Dendritic cell treated with granulocyte-macrophage colony-stimulating factor and Interleukin-4, amounts not matched to agents 40 ng/mL and 50 ng/mL, for 4 days (primary cell): ENCODE data around the gene DERL2.

Source experiments
- H3K27ac Mint-ChIP-seq: one replicate; pipeline ENCODE4 v1.8.0; 2022; ENCODE audit warnings: mild to moderate bottlenecking, mixed read lengths
- H3K27me3 Mint-ChIP-seq: one replicate; pipeline ENCODE4 v1.8.0; 2022; ENCODE audit warnings: mild to moderate bottlenecking, mixed read lengths
- H3K36me3 Mint-ChIP-seq: one replicate; pipeline ENCODE4 v1.8.0; 2022; ENCODE audit warnings: low read depth, mixed read lengths
- H3K4me1 Mint-ChIP-seq: one replicate; pipeline ENCODE4 v1.8.0; 2022; ENCODE audit warnings: low read depth, mixed read lengths
- H3K4me3 Mint-ChIP-seq: one replicate; pipeline ENCODE4 v1.8.0; 2022; ENCODE audit warnings: mild to moderate bottlenecking, moderate library complexity, mixed read lengths
- H3K9me3 Mint-ChIP-seq: one replicate; pipeline ENCODE4 v1.8.0; 2022; ENCODE audit warnings: mixed read lengths
- intact Hi-C: fragments of 100-400 bp; cut with micrococcal nuclease; formaldehyde crosslinking; loops from one replicate; pipeline ENCODE4 v1.15.0; 2022

Gene DERL2

GRCh38 chr17:5486206-5487124, 487 bp upstream of the DERL2 start, which contains the start of gene MIS12:
MIS12 (plus strand) TSS chr17:5486566; CDS start chr17:5488863, 2,297 bp downstream.
- Mint-ChIP-seq H3K27me3 (no peaks in the 10 kb centered on the region), H3K9me3 (no peaks in the 10 kb centered on the region), H3K4me1 (peaks cover 35% of the 10 kb centered on the region), H3K27ac (peak within 1 kb of the TSS; percentile 99), H3K36me3 (peaks cover 78% of the 10 kb centered on the region), H3K4me3 (peak within 1 kb of the TSS; percentile 96)
- intact Hi-C loops: loop anchor here (1.0 to 2.0 kb wide), 2 partner anchors 48 to 67 kb away; partner anchors contain the start of genes C1QBP and NUP88

- Mint-ChIP-seq H3K4me1 (peaks cover 23% of the 10 kb centered on the region), H3K9me3 (no peaks in the 10 kb centered on the region), H3K27ac (no peak overlapping the region), H3K4me3 (no peak overlapping the region), H3K27me3 (no peaks in the 10 kb centered on the region), H3K36me3 (peaks cover 91% of the 10 kb centered on the region)
- intact Hi-C loops: no loop called here
These were observed 4.5 kb downstream of the DERL2 start for GRCh38 chr17:5481451-5481850.

- intact Hi-C loops: no loop called here
- Mint-ChIP-seq H3K9me3 (no peaks in the 10 kb centered on the region), H3K36me3 (peaks cover 92% of the 10 kb centered on the region), H3K27ac (no peak overlapping the region), H3K4me1 (peaks cover 23% of the 10 kb centered on the region), H3K27me3 (no peaks in the 10 kb centered on the region), H3K4me3 (no peak overlapping the region)
These were observed 5.0 kb downstream of the DERL2 start for GRCh38 chr17:5480962-5481361.

- H3K27me3 Mint-ChIP-seq: no peaks in the 10 kb centered on the region
- no peaks in the 10 kb centered on the region for H3K9me3 Mint-ChIP-seq
- peaks cover 8% of the 10 kb centered on the region for H3K4me1 Mint-ChIP-seq
- intact Hi-C loops: no loop called here
- no peak overlapping the region for H3K4me3 Mint-ChIP-seq
- H3K27ac Mint-ChIP-seq: no peak overlapping the region
- H3K36me3 Mint-ChIP-seq: peaks cover 100% of the 10 kb centered on the region
These were observed 7.0 kb downstream of the DERL2 start for GRCh38 chr17:5478992-5479391.

GRCh38 chr17:5473906-5474305, 12.1 kb downstream of the DERL2 start:
- H3K9me3 Mint-ChIP-seq: no peaks in the 10 kb centered on the region
- no peaks in the 10 kb centered on the region for H3K4me1 Mint-ChIP-seq
- intact Hi-C loops: no loop called here
- H3K36me3 Mint-ChIP-seq: peaks cover 73% of the 10 kb centered on the region
- no peak overlapping the region for H3K4me3 Mint-ChIP-seq
- no peaks in the 10 kb centered on the region for H3K27me3 Mint-ChIP-seq
- no peak overlapping the region for H3K27ac Mint-ChIP-seq

- Mint-ChIP-seq H3K27ac (no peak overlapping the region), H3K27me3 (no peaks in the 10 kb centered on the region), H3K36me3 (peaks cover 67% of the 10 kb centered on the region), H3K9me3 (no peaks in the 10 kb centered on the region), H3K4me3 (no peak overlapping the region), H3K4me1 (peaks cover 9% of the 10 kb centered on the region)
- intact Hi-C loops: no loop called here
These were observed 13.5 kb downstream of the DERL2 start for GRCh38 chr17:5472511-5472910.

- H3K4me3 Mint-ChIP-seq: peak overlapping the region; percentile 77
- peaks cover 39% of the 10 kb centered on the region for H3K4me1 Mint-ChIP-seq
- peak overlapping the region; percentile 65 for H3K27ac Mint-ChIP-seq
- intact Hi-C loops: loop anchor here (2.0 kb wide), 1 partner anchor 29 kb away; the partner anchor contains the start of gene C1QBP
- no peaks in the 10 kb centered on the region for H3K27me3 Mint-ChIP-seq
- H3K9me3 Mint-ChIP-seq: no peaks in the 10 kb centered on the region
- H3K36me3 Mint-ChIP-seq: peaks cover 25% of the 10 kb centered on the region
These were observed 17.9 kb downstream of the DERL2 start for GRCh38 chr17:5468075-5468473.

GRCh38 chr17:5467416-5467815, 18.6 kb downstream of the DERL2 start:
- Mint-ChIP-seq H3K4me3 (peak overlapping the region; percentile 77), H3K36me3 (peaks cover 22% of the 10 kb centered on the region), H3K27me3 (no peaks in the 10 kb centered on the region), H3K9me3 (no peaks in the 10 kb centered on the region), H3K27ac (peak overlapping the region; percentile 65), H3K4me1 (peaks cover 44% of the 10 kb centered on the region)
- intact Hi-C loops: no loop called here

- Mint-ChIP-seq H3K36me3 (peaks cover 20% of the 10 kb centered on the region), H3K4me3 (no peak overlapping the region), H3K9me3 (no peaks in the 10 kb centered on the region), H3K4me1 (peaks cover 49% of the 10 kb centered on the region), H3K27ac (no peak overlapping the region), H3K27me3 (no peaks in the 10 kb centered on the region)
- intact Hi-C loops: no loop called here
These were observed 19.7 kb downstream of the DERL2 start for GRCh38 chr17:5466295-5466694.

GRCh38 chr17:5464717-5465507, 21.1 kb downstream of the DERL2 start:
- Mint-ChIP-seq H3K4me1 (peaks cover 49% of the 10 kb centered on the region), H3K36me3 (peaks cover 32% of the 10 kb centered on the region), H3K27me3 (no peaks in the 10 kb centered on the region), H3K4me3 (no peak overlapping the region), H3K9me3 (no peaks in the 10 kb centered on the region), H3K27ac (no peak overlapping the region)
- intact Hi-C loops: no loop called here

- H3K4me1 Mint-ChIP-seq: no peaks in the 10 kb centered on the region
- intact Hi-C loops: no loop called here
- H3K9me3 Mint-ChIP-seq: no peaks in the 10 kb centered on the region
- no peak overlapping the region for H3K27ac Mint-ChIP-seq
- no peak overlapping the region for H3K4me3 Mint-ChIP-seq
- H3K27me3 Mint-ChIP-seq: no peaks in the 10 kb centered on the region
- peaks cover 96% of the 10 kb centered on the region for H3K36me3 Mint-ChIP-seq
These were observed 39.2 kb downstream of the DERL2 start for GRCh38 chr17:5446786-5447185.

GRCh38 chr17:5444209-5444608, 41.8 kb downstream of the DERL2 start:
- Mint-ChIP-seq H3K36me3 (peaks cover 74% of the 10 kb centered on the region), H3K27me3 (no peaks in the 10 kb centered on the region), H3K9me3 (no peaks in the 10 kb centered on the region), H3K4me1 (peaks cover 9% of the 10 kb centered on the region), H3K4me3 (no peak overlapping the region), H3K27ac (no peak overlapping the region)
- intact Hi-C loops: no loop called here

- Mint-ChIP-seq H3K27ac (no peak overlapping the region), H3K36me3 (peaks cover 69% of the 10 kb centered on the region), H3K4me1 (peaks cover 10% of the 10 kb centered on the region), H3K4me3 (no peak overlapping the region), H3K9me3 (no peaks in the 10 kb centered on the region), H3K27me3 (no peaks in the 10 kb centered on the region)
- intact Hi-C loops: no loop called here
These were observed 42.2 kb downstream of the DERL2 start for GRCh38 chr17:5443728-5444127.

- H3K27me3 Mint-ChIP-seq: no peaks in the 10 kb centered on the region
- no peaks in the 10 kb centered on the region for H3K9me3 Mint-ChIP-seq
- H3K4me3 Mint-ChIP-seq: peak overlapping the region; percentile 79
- peaks cover 59% of the 10 kb centered on the region for H3K36me3 Mint-ChIP-seq
- peak overlapping the region; percentile 87 for H3K27ac Mint-ChIP-seq
- H3K4me1 Mint-ChIP-seq: peaks cover 35% of the 10 kb centered on the region
- intact Hi-C loops: loop anchor here (1.0 to 2.0 kb wide), 3 partner anchors 20 to 47 kb away; partner anchors contain the start of genes DERL2, DHX33, MIS12 and NUP88
These were observed 46.6 kb downstream of the DERL2 start for GRCh38 chr17:5439446-5439764.
